Osteoblast (primary cell): Measurements from ENCODE around the gene ZKSCAN3. TPM values are rescaled to one million over a fixed set of nuclear protein-coding genes. Genes with fewer than 3 reads are reported as not detected.
"Not testable (repeated sequence)": the region's sequence is repeated elsewhere in the genome, so short reads cannot be mapped to it uniquely, and the experiment has no call there.

Experiments
- DNase-seq: peaks from one replicate; pipeline ENCODE4 v3.0.0; 2011; ENCODE audit warnings: low spot score, mixed read lengths; ENCODE audit not compliant: insufficient read length; ENCODE audit errors: missing footprints
- H2AFZ ChIP-seq: 2 replicates; pipeline ENCODE4 v1.6.0; 2011; ENCODE audit warnings: mild to moderate bottlenecking, low read length
- H3K27ac ChIP-seq: 2 replicates; pipeline ENCODE4 v1.5.1; 2011; ENCODE audit warnings: mild to moderate bottlenecking, low read depth, low read length, moderate library complexity
- H3K27me3 ChIP-seq: 2 replicates; pipeline ENCODE4 v1.6.0; 2012; ENCODE audit warnings: mild to moderate bottlenecking, control low read depth, inconsistent platforms, low read length, moderate library complexity; ENCODE audit not compliant: insufficient read depth
- H3K36me3 ChIP-seq: 2 replicates; pipeline ENCODE4 v1.5.1; 2011; ENCODE audit warnings: mild to moderate bottlenecking, low read length, control low read depth, moderate library complexity; ENCODE audit not compliant: insufficient read depth
- H3K4me1 ChIP-seq: 2 replicates; pipeline ENCODE4 v1.5.1; 2011; ENCODE audit warnings: mild to moderate bottlenecking, low read length, control low read depth, moderate library complexity; ENCODE audit not compliant: insufficient read depth
- H3K4me2 ChIP-seq: 2 replicates; pipeline ENCODE4 v1.6.0; 2011; ENCODE audit warnings: mild to moderate bottlenecking, low read length; ENCODE audit not compliant: insufficient read depth
- H3K4me3 ChIP-seq: fragments of 200-600 bp; sonication (generic); 3 replicates; pipeline ENCODE4 v1.5.1; 2012; ENCODE audit warnings: mild to moderate bottlenecking, low read length, inconsistent platforms; ENCODE audit not compliant: insufficient read depth
- H3K79me2 ChIP-seq: 2 replicates; pipeline ENCODE4 v1.6.0; 2012; ENCODE audit warnings: mild to moderate bottlenecking, low read length, control low read depth, inconsistent platforms; ENCODE audit not compliant: insufficient read depth
- H3K9me3 ChIP-seq: 2 replicates; pipeline ENCODE4 v1.5.1; 2011; ENCODE audit warnings: low read depth, low read length, control low read depth
- H4K20me1 ChIP-seq: 2 replicates; pipeline ENCODE4 v1.6.0; 2012; ENCODE audit warnings: mild to moderate bottlenecking, low read length, control low read depth; ENCODE audit not compliant: insufficient read depth
- total RNA-seq: library from RNA; depleted of rRNA; stranded (reverse); fragments of >200 nt; gene quantifications from 2 replicates; pipeline ENCODE4 v1.2.3, GENCODE V29; 2012
- TF ChIP-seq, protein P1 (sequence below): IDR thresholded peaks from 2 replicates; pipeline ENCODE4 v1.5.1; 2011; ENCODE audit warnings: mild to moderate bottlenecking, low read depth, low read length, moderate library complexity; ENCODE audit errors: extremely low read depth

ZKSCAN3 gene
- total RNA-seq, 1 donor, result 2.9 TPM

- Histone ChIP-seq H3K79me2 (no peaks in the 10 kb centered on the region), H3K27ac (no peak overlapping the region), H3K36me3 (no peaks in the 10 kb centered on the region), H3K9me3 (no peaks in the 10 kb centered on the region), H2AFZ (no peak overlapping the region), H4K20me1 (no peaks in the 10 kb centered on the region), H3K27me3 (no peaks in the 10 kb centered on the region), H3K4me1 (no peaks in the 10 kb centered on the region), H3K4me2 (no peak overlapping the region), H3K4me3 (no peak overlapping the region)
- no peak for DNase-seq
- TF ChIP-seq, protein P1, sequence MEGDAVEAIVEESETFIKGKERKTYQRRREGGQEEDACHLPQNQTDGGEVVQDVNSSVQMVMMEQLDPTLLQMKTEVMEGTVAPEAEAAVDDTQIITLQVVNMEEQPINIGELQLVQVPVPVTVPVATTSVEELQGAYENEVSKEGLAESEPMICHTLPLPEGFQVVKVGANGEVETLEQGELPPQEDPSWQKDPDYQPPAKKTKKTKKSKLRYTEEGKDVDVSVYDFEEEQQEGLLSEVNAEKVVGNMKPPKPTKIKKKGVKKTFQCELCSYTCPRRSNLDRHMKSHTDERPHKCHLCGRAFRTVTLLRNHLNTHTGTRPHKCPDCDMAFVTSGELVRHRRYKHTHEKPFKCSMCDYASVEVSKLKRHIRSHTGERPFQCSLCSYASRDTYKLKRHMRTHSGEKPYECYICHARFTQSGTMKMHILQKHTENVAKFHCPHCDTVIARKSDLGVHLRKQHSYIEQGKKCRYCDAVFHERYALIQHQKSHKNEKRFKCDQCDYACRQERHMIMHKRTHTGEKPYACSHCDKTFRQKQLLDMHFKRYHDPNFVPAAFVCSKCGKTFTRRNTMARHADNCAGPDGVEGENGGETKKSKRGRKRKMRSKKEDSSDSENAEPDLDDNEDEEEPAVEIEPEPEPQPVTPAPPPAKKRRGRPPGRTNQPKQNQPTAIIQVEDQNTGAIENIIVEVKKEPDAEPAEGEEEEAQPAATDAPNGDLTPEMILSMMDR, result no peak
Measured at GRCh38 chr6:28312939-28313338, 36.8 kb upstream of the ZKSCAN3 start.

GRCh38 chr6:28315628-28316027 lies 34.1 kb upstream of the ZKSCAN3 start:
- H3K4me2 ChIP-seq, result no peak overlapping the region
- no peaks in the 10 kb centered on the region for H3K79me2 ChIP-seq
- no peaks in the 10 kb centered on the region for H4K20me1 ChIP-seq
- no peaks in the 10 kb centered on the region for H3K27me3 ChIP-seq
- H3K4me1 ChIP-seq, result no peaks in the 10 kb centered on the region
- H2AFZ ChIP-seq, result no peak overlapping the region
- no peak overlapping the region for H3K27ac ChIP-seq
- TF ChIP-seq, protein P1, result no peak
- no peaks in the 10 kb centered on the region for H3K9me3 ChIP-seq
- no peaks in the 10 kb centered on the region for H3K36me3 ChIP-seq
- H3K4me3 ChIP-seq, result no peak overlapping the region
- DNase-seq, result peak; percentile 46

GRCh38 chr6:28317866-28318265 lies 31.9 kb upstream of the ZKSCAN3 start:
- H3K27ac ChIP-seq, H3K4me1 ChIP-seq, H4K20me1 ChIP-seq, H3K79me2 ChIP-seq, H3K27me3 ChIP-seq, H3K4me2 ChIP-seq, H2AFZ ChIP-seq, H3K36me3 ChIP-seq, H3K4me3 ChIP-seq, H3K9me3 ChIP-seq, DNase-seq: not testable (repeated sequence)

GRCh38 chr6:28322661-28323060 lies 27.1 kb upstream of the ZKSCAN3 start:
- Histone ChIP-seq H3K36me3 (no peaks in the 10 kb centered on the region), H2AFZ (no peak overlapping the region), H3K27me3 (no peaks in the 10 kb centered on the region), H4K20me1 (no peaks in the 10 kb centered on the region), H3K79me2 (no peaks in the 10 kb centered on the region), H3K9me3 (peaks cover 9% of the 10 kb centered on the region), H3K4me3 (no peak overlapping the region), H3K4me2 (no peak overlapping the region), H3K27ac (no peak overlapping the region), H3K4me1 (no peaks in the 10 kb centered on the region)
- DNase-seq, result no peak
- TF ChIP-seq, protein P1, result no peak
